A549 (cell line): ENCODE data around the gene MAP2.

Experiments
- CEBPB ChIP-seq, 2 experiments: fragments of >200 bp in 1 of 2; sonication (Bioruptor Twin) in 1 of 2; formaldehyde crosslinking in 1 of 2; IDR thresholded peaks; 2 replicates each; pipeline ENCODE4 v1.6.1; 2012 to 2016
- GATA3 ChIP-seq: IDR thresholded peaks from 2 replicates; pipeline ENCODE4 v1.6.1; 2012; ENCODE audit warnings: borderline replicate concordance
- HEYL ChIP-seq: fragments of 250-450 bp; sonication (Bioruptor Pico); IDR thresholded peaks from 2 replicates; pipeline ENCODE4 v1.8.0; 2021; ENCODE audit warnings: mild to moderate bottlenecking, moderate library complexity
- KDM1A ChIP-seq: fragments of 200-600 bp; sonication (generic); IDR thresholded peaks from 2 replicates; pipeline ENCODE4 v1.6.1; 2016; ENCODE audit warnings: low read depth, mild to moderate bottlenecking
- NR3C1 ChIP-seq: fragments of >200 bp; sonication (Bioruptor Twin); formaldehyde crosslinking; IDR thresholded peaks from 3 replicates; pipeline ENCODE4 v1.6.1; 2017
- POLR2A ChIP-seq: IDR thresholded peaks from 2 replicates; pipeline ENCODE4 v1.6.1; 2012; ENCODE audit warnings: mild to moderate bottlenecking, low read length
- RARB ChIP-seq: fragments of 250-450 bp; sonication (Bioruptor Pico); IDR thresholded peaks from 2 replicates; pipeline ENCODE4 v1.8.0; 2021; ENCODE audit warnings: mild to moderate bottlenecking, moderate library complexity
- REST ChIP-seq: fragments of 200-600 bp; sonication (generic); IDR thresholded peaks from 2 replicates; pipeline ENCODE4 v1.6.1; 2016; ENCODE audit warnings: antibody characterized with exemption, mild to moderate bottlenecking, moderate library complexity
- SREBF2 ChIP-seq: fragments of 450-650 bp; IDR thresholded peaks from 2 replicates; pipeline ENCODE4 v1.6.1; 2014; ENCODE audit warnings: mild to moderate bottlenecking, moderate library complexity
- TF ChIP-seq, protein P1 (sequence below): fragments of >200 bp; sonication (Bioruptor Twin); formaldehyde crosslinking; IDR thresholded peaks from 3 replicates; pipeline ENCODE4 v1.5.1; 2016
- TF ChIP-seq, protein P2 (sequence below): fragments of 450-650 bp; IDR thresholded peaks from 2 replicates; pipeline ENCODE4 v1.6.1; 2014; ENCODE audit warnings: antibody characterized with exemption

- TF ChIP-seq, protein P1, sequence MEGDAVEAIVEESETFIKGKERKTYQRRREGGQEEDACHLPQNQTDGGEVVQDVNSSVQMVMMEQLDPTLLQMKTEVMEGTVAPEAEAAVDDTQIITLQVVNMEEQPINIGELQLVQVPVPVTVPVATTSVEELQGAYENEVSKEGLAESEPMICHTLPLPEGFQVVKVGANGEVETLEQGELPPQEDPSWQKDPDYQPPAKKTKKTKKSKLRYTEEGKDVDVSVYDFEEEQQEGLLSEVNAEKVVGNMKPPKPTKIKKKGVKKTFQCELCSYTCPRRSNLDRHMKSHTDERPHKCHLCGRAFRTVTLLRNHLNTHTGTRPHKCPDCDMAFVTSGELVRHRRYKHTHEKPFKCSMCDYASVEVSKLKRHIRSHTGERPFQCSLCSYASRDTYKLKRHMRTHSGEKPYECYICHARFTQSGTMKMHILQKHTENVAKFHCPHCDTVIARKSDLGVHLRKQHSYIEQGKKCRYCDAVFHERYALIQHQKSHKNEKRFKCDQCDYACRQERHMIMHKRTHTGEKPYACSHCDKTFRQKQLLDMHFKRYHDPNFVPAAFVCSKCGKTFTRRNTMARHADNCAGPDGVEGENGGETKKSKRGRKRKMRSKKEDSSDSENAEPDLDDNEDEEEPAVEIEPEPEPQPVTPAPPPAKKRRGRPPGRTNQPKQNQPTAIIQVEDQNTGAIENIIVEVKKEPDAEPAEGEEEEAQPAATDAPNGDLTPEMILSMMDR, result no peak
- TF ChIP-seq HEYL (CRISPR knock-in tag) (no peak), KDM1A (no peak), GATA3 (no peak), RARB (CRISPR knock-in tag) (no peak), NR3C1 (no peak), POLR2A (no peak), REST (no peak), SREBF2 (no peak), CEBPB (IDR thresholded peaks at IDR 0.05) (no peak)
- TF ChIP-seq, protein P2, sequence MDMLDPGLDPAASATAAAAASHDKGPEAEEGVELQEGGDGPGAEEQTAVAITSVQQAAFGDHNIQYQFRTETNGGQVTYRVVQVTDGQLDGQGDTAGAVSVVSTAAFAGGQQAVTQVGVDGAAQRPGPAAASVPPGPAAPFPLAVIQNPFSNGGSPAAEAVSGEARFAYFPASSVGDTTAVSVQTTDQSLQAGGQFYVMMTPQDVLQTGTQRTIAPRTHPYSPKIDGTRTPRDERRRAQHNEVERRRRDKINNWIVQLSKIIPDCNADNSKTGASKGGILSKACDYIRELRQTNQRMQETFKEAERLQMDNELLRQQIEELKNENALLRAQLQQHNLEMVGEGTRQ, result no peak
Measured at GRCh38 chr2:209536363-209536762, 112.5 kb downstream of the MAP2 start.
